Measurements from ENCODE around the gene PEX16.

PEX16 gene

DNA sequence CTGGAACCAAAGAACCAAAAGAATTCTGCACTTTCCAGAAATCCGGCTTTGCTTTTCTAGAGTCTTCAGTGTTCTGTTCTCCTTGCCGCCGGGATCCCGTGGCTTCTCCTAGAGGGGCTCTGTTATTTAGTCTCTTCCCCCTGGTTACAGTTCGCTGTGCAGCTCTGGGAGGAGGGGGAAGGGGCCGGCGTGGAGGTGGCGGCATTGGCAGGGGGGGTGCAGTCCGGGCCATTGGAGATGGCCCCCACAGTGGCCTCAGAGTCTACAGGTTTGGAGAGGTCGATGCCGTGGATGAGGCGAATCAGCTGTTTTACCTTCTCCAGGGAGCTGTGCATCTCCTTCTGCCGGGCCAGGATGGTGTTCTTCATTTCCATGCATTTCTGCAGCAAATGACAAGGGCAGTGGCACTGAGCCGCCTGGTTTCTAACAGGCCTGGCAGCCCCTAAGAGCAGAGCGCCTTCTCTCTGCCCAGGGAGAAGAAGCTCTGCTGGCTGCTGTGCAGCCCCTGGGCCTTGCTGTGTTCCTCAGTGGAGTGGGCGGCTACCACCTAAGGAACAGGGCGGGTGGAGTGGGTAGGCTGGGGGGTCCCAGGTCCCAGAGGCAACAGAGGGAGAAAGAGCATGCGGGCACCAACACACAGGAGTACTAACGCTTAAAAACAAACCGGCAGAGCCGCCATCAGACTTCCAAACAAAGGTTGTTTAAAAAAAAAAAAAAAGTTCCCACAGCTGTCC lies 16.3 kb upstream of the PEX16 start:
- DNase-seq (ENCODE audit: low read depth, low spot score) = no peak
- TF ChIP-seq, protein P1, sequence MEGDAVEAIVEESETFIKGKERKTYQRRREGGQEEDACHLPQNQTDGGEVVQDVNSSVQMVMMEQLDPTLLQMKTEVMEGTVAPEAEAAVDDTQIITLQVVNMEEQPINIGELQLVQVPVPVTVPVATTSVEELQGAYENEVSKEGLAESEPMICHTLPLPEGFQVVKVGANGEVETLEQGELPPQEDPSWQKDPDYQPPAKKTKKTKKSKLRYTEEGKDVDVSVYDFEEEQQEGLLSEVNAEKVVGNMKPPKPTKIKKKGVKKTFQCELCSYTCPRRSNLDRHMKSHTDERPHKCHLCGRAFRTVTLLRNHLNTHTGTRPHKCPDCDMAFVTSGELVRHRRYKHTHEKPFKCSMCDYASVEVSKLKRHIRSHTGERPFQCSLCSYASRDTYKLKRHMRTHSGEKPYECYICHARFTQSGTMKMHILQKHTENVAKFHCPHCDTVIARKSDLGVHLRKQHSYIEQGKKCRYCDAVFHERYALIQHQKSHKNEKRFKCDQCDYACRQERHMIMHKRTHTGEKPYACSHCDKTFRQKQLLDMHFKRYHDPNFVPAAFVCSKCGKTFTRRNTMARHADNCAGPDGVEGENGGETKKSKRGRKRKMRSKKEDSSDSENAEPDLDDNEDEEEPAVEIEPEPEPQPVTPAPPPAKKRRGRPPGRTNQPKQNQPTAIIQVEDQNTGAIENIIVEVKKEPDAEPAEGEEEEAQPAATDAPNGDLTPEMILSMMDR (IDR thresholded peaks at IDR 0.05; ENCODE audit: insufficient read depth, low read length, missing control alignments) = no peak
- ChIA-PET POLR2A (no interaction called here), CTCF (no interaction called here)
- no peak overlapping the region for H3K4me3 ChIP-seq (ENCODE audit: low read depth, low read length)

DNA sequence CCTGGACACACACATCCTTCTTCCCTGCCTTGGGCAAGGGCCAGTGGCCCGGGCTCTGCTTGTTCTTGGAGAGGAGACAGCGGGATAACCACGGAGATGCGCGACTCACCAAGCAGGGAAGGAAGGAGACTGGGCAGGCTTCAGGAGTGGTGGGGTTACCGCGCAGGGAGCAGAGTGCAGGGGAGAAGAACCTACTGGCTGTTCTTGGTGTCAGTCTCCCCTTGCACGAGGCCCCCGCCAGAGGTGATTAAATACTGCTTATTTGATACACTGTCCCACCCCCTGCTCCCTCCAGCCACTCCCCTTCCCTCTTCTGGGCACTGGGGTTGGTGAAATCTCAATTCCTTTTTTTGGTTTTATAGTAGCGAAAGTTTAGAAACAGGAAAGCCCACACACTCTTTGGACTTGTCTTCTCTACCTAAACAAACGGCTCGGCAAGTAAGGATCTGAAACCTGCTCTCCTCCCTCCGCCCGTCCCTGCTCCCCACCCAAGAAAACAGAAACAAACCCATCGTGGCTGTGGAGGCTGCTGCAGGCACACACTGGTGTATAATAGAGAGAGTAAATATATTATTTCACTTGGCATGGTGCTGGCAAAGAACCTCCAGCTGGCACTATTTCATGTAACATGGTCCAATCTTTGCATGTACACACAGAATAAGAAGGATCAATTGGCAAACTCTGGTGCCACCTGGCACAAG lies 15.6 kb upstream of the PEX16 start:
- no peak for DNase-seq (ENCODE audit: low read depth, low spot score)
- ChIA-PET CTCF (no interaction called here), POLR2A (no interaction called here)
- TF ChIP-seq, protein P1 (IDR thresholded peaks at IDR 0.05; ENCODE audit: insufficient read depth, low read length, missing control alignments) = no peak
- no peak overlapping the region for H3K4me3 ChIP-seq (ENCODE audit: low read depth, low read length)

- DNase-seq (ENCODE audit: low read depth, low spot score) = no peak
- TF ChIP-seq, protein P1 (IDR thresholded peaks at IDR 0.05; ENCODE audit: insufficient read depth, low read length, missing control alignments) = no peak
- no peak overlapping the region for H3K4me3 ChIP-seq (ENCODE audit: low read depth, low read length)
- ChIA-PET CTCF (no interaction called here), POLR2A (no interaction called here)
These were observed 14.5 kb upstream of the PEX16 start for GRCh38 chr11:45932217-45932616.

- CTCF ChIA-PET = interaction anchor here (2.0 to 6.1 kb wide), 2 partner anchors 33 to 75 kb away, joined by 7 to 28 read pairs; no protein-coding TSS in a partner anchor
- no peak overlapping the region for H3K4me3 ChIP-seq (ENCODE audit: low read depth, low read length)
- POLR2A ChIA-PET = no interaction called here
These were observed 14.1 kb upstream of the PEX16 start for GRCh38 chr11:45931739-45932138.

GRCh38 chr11:45930951-45931570 lies 13.4 kb upstream of the PEX16 start:
- no peak for DNase-seq (ENCODE audit: low read depth, low spot score)
- ChIA-PET CTCF (interaction anchor here (1.8 to 6.1 kb wide), 3 partner anchors 34 to 75 kb away, joined by 6 to 28 read pairs (median 7); no protein-coding TSS in a partner anchor), POLR2A (no interaction called here)
- TF ChIP-seq, protein P1 (IDR thresholded peaks at IDR 0.05; ENCODE audit: insufficient read depth, low read length, missing control alignments) = no peak
- no peak overlapping the region for H3K4me3 ChIP-seq (ENCODE audit: low read depth, low read length)

More at GRCh38 chr11:45931739-45932138, 14.1 kb upstream of the PEX16 start:
- TF ChIP-seq, protein P1 (IDR thresholded peaks at IDR 0.05; ENCODE audit: insufficient read depth, low read length, missing control alignments) = no peak
- DNase-seq (ENCODE audit: low read depth, low spot score) = no peak
